Nephron progenitor cell (in vitro differentiated cells): Measurements from ENCODE around the gene NSF.

Experiments used
- DNase-seq: peaks from one replicate; pipeline ENCODE4 v3.0.0; 2021
- H3K27ac Mint-ChIP-seq: 2 replicates; pipeline ENCODE4 v1.8.0; 2021; ENCODE audit warnings: mild to moderate bottlenecking, moderate library complexity, mixed read lengths
- H3K27me3 Mint-ChIP-seq: 2 replicates; pipeline ENCODE4 v1.8.0; 2021; ENCODE audit warnings: mild to moderate bottlenecking, low read depth, mixed read lengths; ENCODE audit not compliant: poor library complexity
- H3K36me3 Mint-ChIP-seq: 2 replicates; pipeline ENCODE4 v1.8.0; 2021; ENCODE audit warnings: low read depth, mixed read lengths
- H3K4me1 Mint-ChIP-seq: 2 replicates; pipeline ENCODE4 v1.8.0; 2021; ENCODE audit warnings: mixed read lengths
- H3K4me3 Mint-ChIP-seq: 2 replicates; pipeline ENCODE4 v1.8.0; 2021; ENCODE audit warnings: mild to moderate bottlenecking, moderate library complexity, mixed read lengths
- H3K9me3 Mint-ChIP-seq: 2 replicates; pipeline ENCODE4 v1.8.0; 2021; ENCODE audit warnings: mild to moderate bottlenecking, moderate library complexity, mixed read lengths
- TF ChIP-seq, protein P1 (sequence below): fragments of 200-600 bp; sonication (generic); IDR thresholded peaks from 2 replicates; pipeline ENCODE4 v1.5.0; 2021; ENCODE audit warnings: antibody characterized with exemption

NSF gene

DNA sequence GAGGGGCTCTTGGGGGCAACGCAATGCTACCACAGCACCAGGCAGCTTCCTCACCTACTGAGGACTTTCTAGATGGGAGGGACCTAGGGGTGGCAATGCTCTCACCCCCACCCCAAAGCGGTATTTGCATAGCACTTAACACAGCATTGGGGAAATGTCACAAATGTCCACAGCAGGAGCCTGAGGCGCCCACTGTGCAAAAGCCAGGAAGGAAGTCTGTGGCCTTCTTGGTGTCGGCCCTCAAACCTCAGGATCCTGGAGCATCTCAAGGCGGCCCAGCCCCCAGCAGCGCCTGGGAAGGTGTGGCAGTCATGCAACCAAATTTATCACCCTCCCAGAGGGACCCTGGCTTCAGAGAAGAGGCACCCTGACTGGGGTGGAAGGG, 182.7 kb downstream of the NSF start:
- peaks cover 48% of the 10 kb centered on the region for H3K27me3 Mint-ChIP-seq
- H3K4me3 Mint-ChIP-seq: no peak overlapping the region
- TF ChIP-seq, protein P1, sequence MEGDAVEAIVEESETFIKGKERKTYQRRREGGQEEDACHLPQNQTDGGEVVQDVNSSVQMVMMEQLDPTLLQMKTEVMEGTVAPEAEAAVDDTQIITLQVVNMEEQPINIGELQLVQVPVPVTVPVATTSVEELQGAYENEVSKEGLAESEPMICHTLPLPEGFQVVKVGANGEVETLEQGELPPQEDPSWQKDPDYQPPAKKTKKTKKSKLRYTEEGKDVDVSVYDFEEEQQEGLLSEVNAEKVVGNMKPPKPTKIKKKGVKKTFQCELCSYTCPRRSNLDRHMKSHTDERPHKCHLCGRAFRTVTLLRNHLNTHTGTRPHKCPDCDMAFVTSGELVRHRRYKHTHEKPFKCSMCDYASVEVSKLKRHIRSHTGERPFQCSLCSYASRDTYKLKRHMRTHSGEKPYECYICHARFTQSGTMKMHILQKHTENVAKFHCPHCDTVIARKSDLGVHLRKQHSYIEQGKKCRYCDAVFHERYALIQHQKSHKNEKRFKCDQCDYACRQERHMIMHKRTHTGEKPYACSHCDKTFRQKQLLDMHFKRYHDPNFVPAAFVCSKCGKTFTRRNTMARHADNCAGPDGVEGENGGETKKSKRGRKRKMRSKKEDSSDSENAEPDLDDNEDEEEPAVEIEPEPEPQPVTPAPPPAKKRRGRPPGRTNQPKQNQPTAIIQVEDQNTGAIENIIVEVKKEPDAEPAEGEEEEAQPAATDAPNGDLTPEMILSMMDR: no peak
- no peak for DNase-seq
- no peaks in the 10 kb centered on the region for H3K9me3 Mint-ChIP-seq
- peaks cover 13% of the 10 kb centered on the region for H3K4me1 Mint-ChIP-seq
- no peak overlapping the region for H3K27ac Mint-ChIP-seq
- H3K36me3 Mint-ChIP-seq: peaks cover 2% of the 10 kb centered on the region

DNA sequence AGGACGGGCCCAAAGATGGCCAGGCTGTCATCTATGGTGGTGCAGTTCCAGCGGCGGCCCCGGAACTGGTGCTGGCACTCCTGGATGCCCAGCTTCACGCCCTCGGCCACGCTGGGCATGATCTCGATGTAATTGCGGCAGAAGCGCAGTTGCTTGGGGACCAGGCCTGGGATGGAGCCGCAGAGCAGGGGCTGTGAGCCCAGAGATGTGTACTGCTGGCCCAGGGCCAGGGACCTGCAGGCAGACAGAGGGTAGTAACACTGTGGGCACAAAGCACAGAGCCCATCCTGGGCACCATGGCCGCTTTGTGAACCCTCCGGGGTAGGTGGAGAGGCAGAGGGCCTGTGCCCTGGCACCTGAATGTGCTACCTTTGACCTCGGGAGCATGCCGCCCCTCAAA, 183.2 kb downstream of the NSF start:
- peaks cover 48% of the 10 kb centered on the region for H3K27me3 Mint-ChIP-seq
- peaks cover 17% of the 10 kb centered on the region for H3K4me1 Mint-ChIP-seq
- DNase-seq: no peak
- H3K9me3 Mint-ChIP-seq: no peaks in the 10 kb centered on the region
- H3K36me3 Mint-ChIP-seq: no peaks in the 10 kb centered on the region
- no peak overlapping the region for H3K4me3 Mint-ChIP-seq
- TF ChIP-seq, protein P1: no peak
- no peak overlapping the region for H3K27ac Mint-ChIP-seq

DNA sequence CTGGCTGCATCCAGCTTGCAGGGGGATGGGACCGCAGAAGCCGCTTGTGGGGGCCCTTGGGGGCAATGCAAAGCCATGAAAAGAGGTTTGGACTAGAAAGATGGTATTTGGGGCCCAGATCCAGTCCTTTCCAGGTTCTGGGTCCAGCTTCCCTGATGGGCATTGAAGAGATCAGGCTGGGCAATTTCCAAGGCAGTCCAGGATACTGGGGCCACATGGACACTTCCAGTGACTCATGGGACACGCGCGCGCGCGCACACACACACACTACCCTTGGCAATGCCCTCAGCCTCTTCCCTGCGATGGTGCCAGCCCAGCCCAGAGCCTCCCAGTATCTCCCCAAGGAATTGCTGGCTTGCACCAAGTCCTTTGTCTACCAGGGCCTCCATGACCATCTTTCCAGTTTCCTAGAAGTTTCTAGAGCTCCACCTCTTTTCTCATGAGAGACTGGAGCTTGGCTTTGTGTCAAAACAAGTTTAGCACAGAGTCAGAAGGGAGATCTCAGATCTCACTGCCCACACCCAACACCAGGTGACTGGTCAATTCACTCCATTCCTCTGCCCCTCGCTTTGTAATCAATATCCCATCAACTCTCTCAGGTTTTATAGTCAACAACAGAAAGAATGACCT, 183.8 kb downstream of the NSF start:
- peaks cover 48% of the 10 kb centered on the region for H3K27me3 Mint-ChIP-seq
- no peak overlapping the region for H3K4me3 Mint-ChIP-seq
- H3K4me1 Mint-ChIP-seq: peaks cover 22% of the 10 kb centered on the region
- DNase-seq: no peak
- H3K27ac Mint-ChIP-seq: no peak overlapping the region
- H3K36me3 Mint-ChIP-seq: no peaks in the 10 kb centered on the region
- TF ChIP-seq, protein P1: no peak
- H3K9me3 Mint-ChIP-seq: no peaks in the 10 kb centered on the region

DNA sequence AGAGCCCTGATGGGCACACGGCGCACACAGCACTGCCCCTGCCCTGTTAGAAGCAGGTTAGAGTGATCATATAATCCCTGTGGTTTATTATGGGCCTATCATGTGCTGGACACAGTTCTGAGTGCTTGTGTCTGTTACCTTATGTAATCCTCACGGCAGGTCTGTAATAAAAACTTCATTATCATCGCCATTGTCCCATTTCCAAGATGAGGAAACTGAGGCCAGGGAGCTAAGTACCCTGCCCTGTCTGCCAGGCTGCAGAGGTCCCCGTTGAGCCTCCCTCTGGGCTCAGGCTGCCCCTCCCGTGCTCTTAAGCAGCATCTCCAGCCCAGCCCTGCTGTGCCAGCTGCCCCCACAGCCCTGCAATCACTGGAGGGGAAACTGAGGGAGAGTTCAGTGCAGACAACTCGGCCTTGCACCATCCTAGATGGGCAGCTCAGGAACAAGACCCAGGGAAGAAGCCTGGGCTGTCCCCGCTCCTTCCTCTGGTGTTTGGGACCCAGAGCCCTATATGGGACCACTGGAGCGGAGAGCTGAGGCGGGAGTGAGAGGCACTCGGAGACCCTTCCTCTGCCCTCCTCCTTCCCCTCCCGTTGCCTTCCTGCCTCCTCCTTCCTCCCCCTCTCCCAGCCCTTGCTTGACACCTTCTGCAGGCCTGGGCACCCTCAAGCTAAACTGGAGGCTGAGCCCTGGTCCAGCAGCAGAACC, 186.0 kb downstream of the NSF start:
- Mint-ChIP-seq H3K27ac (no peak overlapping the region), H3K27me3 (peaks cover 43% of the 10 kb centered on the region), H3K4me3 (no peak overlapping the region)

DNA sequence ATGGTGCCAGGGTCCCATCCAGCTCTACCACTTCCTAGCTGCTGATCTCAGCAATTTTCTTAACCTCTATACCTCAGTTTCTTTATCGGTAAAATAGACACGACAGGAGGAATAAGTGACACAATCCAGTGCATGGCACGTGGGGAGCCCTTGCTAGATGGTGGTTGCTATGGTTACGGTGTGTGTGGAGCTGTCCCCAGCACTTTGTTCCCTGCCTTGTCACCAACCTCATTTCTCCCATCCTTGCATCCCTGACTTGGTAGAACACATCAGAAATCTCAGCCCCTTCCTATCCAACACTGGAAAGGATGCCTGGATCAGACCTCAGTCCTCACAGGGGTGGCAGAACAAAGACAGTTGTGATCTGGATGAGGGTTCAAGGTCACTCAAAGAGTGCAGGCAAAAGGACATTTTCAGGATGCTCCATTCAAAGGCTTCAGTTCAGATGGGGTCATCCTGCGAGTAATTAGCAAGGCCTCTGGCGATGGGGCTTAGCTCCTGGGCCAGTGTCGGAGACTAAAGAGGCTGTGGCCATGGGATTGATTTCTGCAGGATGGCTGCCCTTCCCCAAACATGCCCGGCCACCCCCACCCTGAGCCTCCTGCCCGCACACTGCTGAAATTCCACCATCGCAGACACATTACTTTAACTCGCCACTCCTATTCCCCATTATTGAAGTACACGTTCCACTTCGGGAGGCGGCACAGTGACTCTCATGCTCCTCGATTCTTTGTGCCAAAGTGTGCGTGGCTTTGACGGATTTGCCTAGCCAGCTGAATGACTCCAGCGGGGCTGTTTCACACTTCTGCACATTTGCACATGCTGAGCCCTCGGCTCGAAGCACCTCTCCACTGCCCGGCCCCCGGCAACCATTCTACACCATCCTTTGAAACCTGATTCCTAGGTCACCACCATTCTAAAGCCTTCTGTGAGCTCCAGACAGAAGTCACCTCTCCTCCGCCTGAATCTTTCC, 187.8 kb downstream of the NSF start:
- TF ChIP-seq, protein P1: no peak
- H3K4me1 Mint-ChIP-seq: peaks cover 16% of the 10 kb centered on the region
- peaks cover 34% of the 10 kb centered on the region for H3K27me3 Mint-ChIP-seq
- H3K4me3 Mint-ChIP-seq: no peak overlapping the region
- no peaks in the 10 kb centered on the region for H3K9me3 Mint-ChIP-seq
- no peaks in the 10 kb centered on the region for H3K36me3 Mint-ChIP-seq
- no peak overlapping the region for H3K27ac Mint-ChIP-seq
- DNase-seq: no peak

More for the DNA sequence above, 186.0 kb downstream of the NSF start:
- peaks cover 16% of the 10 kb centered on the region for H3K4me1 Mint-ChIP-seq
- TF ChIP-seq, protein P1: no peak
- DNase-seq: no peak
- H3K9me3 Mint-ChIP-seq: no peaks in the 10 kb centered on the region
- H3K36me3 Mint-ChIP-seq: no peaks in the 10 kb centered on the region
